GM18505 (cell line): ENCODE results near the gene POFUT2.

Experiments
- ATAC-seq: cut with Tn5 transposase; IDR thresholded peaks from one replicate; pipeline ENCODE4 v1.9.1; 2021; ENCODE audit not compliant: unreplicated experiment
- POLR2A ChIP-seq: IDR thresholded peaks from 4 replicates; pipeline ENCODE4 v1.6.1; 2011; ENCODE audit warnings: borderline replicate concordance; ENCODE audit not compliant: insufficient read depth, insufficient read length; ENCODE audit errors: extremely low read depth

POFUT2 gene

DNA sequence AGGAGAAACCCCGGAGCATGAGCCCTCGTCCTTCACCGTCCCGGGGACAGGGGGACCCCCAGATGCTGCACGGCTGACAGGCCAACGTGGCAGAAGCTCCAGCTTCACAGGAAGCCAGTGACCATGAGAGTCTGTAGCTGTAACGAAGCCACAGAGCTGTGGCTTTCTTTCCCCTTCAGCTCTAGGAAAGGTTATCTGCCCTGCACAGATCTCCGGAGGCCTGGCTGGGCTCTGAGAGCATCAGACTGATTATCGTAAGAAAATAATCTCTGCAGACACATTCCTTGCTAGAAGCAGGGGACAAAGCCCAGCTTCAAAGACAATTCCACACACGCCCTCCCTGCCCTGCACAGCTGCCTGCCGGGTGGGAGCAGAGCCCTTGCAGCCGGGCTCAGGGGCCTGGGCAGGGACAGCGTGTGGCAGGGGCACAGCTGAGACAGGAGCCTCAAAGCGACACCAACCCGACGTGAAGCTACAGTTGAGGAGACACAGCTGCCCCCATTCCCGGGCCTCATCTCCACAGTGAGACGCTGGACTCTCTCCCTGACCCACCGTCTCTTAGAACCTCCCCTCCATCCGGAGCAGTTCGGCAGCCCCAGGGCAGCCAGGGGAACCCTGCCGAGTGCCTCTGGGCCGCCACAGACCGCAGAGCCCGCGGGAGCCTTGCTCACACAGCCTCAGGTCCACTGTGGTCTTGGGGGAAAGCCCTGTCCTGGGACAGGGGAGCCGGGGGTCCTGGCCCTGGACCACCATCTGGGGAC, 30.6 kb downstream of the POFUT2 start:
- ATAC-seq, result no peak
- no peak for TF ChIP-seq POLR2A

DNA sequence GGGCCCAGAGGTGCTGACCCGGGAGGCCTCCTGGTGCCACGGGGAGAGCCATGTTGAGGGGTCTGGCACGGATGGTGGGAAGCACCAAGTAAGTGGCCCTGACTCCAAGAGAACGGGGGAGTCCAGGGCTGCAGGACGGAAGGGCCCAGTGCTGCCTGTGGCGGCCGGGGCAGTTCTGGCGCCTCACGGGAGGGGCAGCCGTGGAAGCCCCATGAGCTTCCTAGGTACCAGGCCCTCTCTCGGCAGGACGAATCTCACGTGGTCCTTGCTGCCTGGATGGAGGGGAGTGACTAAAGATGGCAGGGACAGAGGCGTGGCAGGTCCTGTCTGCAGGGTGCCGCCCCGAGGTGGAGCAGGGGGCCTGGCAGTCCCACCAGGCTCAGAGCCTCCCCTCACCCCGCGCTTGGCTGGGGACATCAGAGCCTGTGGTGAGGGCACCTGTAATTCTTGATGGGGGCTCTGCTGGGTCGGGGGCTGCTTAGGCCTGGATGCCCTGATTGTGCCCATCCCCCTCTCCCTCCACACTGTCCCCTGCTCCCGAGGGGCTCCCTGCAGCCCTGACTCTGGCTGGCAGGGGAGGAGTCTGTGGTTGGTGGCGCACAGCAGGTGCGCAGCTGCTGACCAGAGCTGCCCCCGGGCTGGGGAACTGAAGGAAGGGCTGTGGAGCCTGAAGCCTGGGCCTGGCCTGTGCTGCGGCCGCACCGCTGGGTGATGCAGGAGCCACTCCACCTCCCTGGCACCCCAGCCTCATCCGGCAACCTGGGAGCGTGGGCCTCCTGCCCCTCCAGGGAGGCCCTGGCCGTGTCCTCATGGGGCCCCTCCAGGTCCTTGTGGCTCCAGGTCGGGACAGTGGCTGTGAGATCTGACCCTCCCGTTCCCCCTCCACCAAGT, 31.4 kb downstream of the POFUT2 start:
- ATAC-seq, result no peak
- TF ChIP-seq POLR2A, result no peak

DNA sequence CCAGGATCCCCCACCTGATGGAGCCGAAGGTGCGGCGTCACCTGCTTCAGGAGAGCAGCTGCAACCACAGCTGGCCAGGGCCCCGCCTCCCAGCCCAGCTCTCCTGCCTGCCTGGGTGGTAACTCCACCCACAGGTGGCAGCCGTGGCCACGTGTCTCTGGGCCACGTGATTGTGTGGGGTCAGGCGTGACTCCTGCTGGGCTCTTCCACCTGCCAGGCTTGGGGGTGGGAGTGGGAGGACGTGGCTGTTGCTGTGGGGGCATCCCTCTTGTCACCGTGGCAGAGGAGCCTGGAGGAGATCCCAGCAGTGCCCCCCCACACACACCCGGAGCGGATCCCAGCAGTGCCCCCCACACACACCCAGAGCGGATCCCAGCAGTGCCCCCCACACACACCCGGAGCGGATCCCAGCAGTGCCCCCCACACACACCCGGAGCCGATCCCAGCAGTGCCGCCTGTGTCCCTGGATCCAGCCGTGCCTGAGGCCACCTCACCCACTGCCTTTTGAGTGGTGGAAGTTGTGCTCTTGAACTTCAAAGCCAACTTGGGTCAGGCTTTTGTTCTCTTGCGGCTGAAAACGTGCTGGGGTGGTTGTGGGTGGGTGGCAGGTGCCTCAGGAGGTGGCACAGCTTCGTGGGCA, 32.2 kb downstream of the POFUT2 start:
- ATAC-seq, result no peak

DNA sequence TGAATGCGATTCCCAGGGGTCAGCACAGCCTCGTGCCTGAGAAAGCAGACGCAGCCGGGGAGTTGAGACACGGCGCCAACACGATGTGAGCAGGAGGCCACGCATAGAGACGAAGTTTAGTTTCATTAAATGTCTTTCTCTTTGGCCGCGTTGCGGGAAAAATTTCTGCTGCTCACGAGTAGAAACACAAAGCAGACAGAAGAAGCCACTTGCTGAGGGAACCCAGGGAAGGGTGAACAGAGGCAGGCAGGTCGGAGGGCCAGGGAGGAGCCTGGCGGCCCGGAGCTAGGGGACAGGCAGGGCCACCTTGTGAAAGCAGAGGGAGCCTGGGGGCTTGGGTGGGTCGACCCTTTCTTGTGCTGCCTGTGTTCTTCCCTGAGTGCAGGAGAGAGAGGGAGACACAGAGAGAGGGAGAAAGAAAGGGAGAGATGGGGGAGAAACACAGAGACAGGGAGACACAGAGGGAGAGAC, 33.2 kb downstream of the POFUT2 start:
- no peak for ATAC-seq
- no peak for TF ChIP-seq POLR2A

More for the DNA sequence above, 32.2 kb downstream of the POFUT2 start:
- no peak for TF ChIP-seq POLR2A

DNA sequence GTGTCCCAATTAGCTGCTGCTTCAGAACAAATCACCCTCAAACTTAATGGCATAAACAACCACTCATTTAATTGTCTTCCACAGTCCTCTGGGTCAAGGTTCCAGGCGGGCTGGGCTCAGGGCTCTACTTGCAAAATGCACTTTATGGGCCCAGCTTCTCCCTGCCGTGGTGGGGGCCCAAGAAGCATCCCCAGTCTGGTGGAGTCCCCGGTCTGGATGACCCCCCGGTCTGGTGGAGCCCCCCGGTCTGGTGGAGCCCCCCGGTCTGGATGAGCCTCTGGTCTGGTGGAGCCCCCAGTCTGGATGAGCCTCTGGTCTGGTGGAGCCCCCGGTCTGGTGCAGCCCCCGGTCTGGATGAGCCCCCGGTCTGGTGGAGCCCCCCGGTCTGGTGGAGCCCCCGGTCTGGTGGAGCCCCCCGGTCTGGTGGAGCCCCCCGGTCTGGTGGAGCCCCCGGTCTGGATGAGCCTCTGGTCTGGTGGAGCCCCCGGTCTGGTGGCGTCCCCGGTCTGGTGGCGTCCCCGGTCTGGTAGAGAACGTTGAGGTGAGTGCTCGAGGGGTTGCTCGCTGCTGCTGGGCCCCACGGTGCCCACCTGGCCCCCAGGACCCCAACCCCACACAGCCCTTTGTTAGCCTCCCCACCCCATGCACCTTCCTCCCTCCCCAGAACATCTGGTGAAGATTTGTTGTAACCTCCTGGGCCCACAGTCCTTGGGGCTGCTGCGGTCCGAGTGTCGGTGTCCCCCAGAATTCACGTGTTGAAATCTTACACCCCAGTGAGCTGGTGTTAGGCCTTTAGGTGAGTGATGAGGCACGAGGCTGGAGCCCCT, 33.8 kb downstream of the POFUT2 start:
- ATAC-seq, result no peak

DNA sequence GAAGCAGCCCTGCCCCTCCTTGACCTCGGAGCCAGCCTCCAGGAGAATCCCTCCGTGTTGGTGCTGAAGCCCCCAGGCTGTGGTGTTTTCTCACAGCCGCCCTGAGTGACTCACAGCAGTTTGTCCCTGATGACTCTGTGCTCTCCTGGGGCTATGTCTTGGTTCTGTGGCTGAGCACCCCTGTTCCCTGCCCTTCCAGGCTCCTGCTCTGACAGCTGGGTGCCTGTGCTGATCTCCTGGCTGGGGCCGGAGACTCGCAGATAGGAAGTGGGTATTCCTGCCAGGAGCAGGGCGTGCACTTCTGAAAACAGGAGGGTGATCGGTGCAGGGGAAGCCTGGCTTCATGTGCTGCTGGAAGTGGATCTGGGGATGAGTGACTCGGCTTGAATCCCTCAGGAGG, 34.5 kb downstream of the POFUT2 start:
- TF ChIP-seq POLR2A, result no peak
- ATAC-seq, result no peak

More for the DNA sequence above, 33.8 kb downstream of the POFUT2 start:
- TF ChIP-seq POLR2A, result no peak

DNA sequence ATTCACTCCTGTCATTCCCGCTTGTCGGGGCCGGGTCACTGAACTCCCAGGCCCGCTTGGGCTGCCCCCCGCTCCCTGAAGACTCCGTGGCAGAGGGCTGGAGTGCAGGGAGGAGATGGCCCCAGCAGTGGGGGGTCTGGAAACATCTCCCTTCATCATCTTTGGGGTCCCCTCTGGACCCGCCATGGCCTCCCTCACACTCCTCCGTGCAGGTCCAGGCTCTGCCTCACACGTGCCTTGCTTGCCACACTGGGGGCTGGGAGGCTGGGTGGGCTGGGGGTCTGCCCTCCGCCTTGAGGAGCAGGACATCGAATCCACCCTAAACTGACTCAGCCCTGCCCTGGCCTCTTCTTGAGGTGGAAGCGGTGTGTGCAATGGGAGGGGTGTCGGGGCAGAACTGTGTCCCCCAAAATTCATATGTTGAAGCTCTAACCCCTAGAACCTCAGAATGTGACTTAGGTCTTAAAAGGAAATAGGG, 35.2 kb downstream of the POFUT2 start:
- no peak for TF ChIP-seq POLR2A
- ATAC-seq, result no peak

DNA sequence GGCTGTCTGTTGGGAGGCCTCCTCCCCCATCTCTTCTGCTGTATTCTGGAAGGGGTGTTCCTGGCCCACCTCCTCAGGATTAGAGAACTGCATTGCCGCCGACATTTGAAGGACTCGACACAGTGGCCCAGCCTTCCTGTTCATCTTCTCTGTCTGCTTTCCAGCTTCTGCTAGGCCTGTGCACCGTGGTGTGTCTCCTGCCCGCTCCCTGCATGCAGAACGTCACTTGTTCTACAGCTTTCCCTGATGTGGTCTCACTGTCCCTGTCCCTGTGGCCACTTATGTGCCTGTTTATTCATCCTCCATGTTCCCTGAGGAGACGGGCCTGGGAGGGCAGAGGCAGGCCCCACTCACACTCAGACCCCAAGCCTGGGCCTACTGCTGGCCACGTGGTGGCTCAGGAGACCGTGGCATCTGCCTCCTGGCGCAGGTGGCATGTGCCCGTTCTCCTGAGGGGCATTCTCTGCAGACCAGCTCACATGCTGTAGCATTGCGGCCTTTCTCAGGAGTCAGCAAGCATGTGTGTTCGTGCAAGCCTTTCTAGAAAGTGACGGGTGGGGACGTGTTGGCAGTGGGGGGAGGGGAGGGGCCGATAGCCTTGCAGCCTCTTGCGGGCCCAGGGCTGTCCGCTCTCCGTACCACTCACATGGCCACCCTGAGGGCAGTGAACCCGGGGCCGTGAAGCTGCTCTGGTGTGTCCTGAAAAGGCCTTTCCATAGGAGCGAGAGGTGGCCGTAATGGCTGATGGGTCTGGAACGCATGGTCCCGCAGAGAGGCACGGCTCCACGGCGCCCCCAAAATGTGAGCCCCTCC, 35.9 kb downstream of the POFUT2 start:
- no peak for ATAC-seq

DNA sequence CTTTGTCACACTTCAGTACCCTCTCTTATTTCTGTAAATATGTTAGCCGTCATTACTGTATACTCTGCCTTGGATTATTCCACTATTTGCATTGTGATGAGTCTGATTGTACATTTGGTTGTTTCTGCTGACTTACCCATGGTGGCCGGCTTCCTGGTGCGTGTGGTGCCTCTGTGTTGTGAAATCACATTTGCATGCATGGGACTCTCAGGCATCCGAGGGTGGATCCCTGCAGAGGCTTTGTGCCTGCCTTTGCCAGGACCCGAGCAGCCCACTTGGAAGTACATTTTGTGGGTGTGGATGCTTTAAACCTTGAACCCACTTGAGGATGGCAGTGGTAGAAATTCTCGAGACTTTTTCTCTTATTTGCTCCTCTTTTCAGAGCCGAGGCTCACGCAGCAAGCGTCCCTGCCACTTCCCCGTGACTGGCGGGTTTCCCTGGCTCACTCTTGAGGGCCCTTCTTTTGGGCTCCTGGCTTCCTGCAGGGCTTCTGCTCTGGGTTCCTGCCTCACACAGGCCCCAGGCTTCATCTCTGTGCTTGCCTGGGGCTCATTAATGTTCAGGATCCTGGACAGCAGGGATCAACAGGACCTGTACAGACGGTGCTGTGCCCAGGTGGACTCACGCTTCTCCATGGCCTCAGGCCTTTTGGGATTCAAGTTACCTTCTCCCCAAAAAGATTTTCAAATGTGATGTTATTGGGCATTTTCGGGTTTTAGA, 36.6 kb downstream of the POFUT2 start:
- no peak for ATAC-seq
- no peak for TF ChIP-seq POLR2A

More for the DNA sequence above, 35.9 kb downstream of the POFUT2 start:
- no peak for TF ChIP-seq POLR2A

DNA sequence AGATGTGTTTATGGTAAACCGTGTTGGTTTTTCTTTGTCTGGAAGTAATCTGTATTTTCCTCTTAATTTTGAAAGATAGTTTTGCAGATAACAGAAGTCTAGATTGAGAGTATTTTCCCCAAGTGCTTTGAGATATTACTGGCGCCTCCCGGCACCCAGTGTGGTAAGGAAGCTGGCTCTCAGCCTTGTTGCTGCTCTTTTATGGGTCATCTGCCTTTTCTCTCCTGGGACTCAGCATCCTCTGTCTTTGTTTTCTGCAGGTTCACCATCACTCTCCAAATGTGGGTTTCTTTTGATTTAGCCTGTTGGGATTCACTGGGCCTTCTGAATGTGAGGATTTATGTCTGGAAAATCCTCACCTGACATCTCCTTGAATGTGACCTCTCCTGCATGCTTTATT, 37.4 kb downstream of the POFUT2 start:
- no peak for TF ChIP-seq POLR2A
- ATAC-seq, result no peak

DNA sequence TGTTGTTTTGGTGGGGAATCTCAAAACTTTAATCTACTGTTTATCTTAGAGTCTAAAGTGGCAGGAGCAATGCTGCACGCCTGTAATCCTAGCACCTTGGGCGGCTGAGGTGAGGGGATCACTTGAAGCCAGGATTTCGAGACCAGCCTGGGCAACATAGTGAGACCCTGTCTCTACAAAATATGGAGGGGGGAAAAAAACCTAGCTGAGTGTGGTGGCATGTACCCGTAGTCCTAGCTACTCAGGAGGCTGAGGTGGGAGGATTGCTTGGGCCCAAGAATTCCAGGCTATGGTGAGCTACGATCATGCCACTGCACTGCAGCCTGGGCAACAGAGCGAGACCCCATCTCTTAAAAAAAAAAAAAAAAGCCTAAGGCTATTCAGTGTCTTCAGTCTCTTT, 38.1 kb downstream of the POFUT2 start:
- TF ChIP-seq POLR2A, result no peak
- ATAC-seq, result no peak
